Stimulated activated CD8-positive, alpha-beta memory T cell treated with anti-CD3 and anti-CD28 coated beads, Interleukin-2, amount 100 ng/mL, for 48 hours (primary cell): ENCODE measurements around the gene SOX15.
"Not testable (repeated sequence)": the region's sequence is repeated elsewhere in the genome, so short reads cannot be mapped to it uniquely, and the experiment has no call there.

Source experiments
- DNase-seq, 2 donors: peaks; one replicate each; pipeline ENCODE4 v3.0.0-alpha.2; 2020; ENCODE audit warnings: low read depth in 2 of 2

The SOX15 gene

DNA sequence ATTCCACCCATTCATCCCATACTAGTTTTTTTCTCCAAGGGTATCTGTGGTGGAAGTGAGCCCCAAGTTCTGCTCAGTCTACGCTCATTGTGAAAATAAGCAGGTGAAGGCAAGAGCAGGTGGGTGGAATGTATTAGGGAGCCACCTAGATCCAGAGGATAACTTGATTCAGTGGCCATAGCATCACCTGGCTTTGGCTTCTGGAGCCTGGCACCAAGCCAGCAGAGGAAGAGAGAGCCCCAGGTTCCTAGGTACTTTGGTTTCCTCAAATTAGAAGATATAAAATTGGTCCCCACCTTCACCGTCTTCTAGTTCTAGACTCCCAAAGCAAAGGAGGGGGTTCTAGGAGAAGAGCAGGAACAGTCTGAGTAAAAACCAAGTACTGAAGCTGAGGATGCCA is 20.7 kb upstream of the SOX15 start:
- DNase-seq = no peak

DNA sequence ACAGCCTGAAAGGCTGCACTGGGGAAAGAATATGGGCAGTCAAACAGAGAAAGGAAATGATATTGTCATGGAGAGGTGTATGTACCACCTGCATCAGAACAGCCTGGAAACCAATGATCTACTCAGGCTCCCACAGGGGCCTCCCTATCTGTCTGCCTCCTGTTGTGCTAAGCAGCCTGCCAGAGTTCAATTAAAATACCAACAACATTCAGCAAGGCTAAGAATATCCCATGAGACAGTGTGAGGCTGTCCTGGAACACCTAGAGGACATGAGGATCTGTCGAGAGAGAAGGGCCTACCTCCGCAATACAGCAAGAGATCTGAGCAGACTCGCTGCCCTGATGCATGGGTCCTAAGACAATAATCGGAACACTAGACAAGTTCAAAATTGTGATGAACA is 16.4 kb upstream of the SOX15 start:
- DNase-seq = no peak

DNA sequence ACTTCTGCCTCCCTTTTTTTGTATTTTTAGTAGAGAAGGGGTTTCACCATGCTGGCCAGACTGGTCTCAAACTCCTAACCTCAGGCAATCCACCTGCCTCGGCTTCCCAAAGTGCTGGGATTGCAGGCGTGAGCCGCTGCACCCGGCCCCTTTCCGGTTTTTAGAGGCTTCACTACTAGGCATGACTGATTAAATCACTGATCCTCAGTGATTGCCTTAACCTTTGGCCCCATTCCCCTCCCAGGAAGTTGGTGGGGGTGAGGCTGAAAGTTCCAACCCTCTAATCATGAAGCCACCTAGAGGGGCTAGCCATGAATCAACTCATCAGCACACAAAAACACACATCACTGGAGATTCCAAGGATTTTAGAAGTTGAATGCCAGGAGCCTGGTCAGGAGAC is 7.7 kb upstream of the SOX15 start:
- DNase-seq = not testable (repeated sequence)

DNA sequence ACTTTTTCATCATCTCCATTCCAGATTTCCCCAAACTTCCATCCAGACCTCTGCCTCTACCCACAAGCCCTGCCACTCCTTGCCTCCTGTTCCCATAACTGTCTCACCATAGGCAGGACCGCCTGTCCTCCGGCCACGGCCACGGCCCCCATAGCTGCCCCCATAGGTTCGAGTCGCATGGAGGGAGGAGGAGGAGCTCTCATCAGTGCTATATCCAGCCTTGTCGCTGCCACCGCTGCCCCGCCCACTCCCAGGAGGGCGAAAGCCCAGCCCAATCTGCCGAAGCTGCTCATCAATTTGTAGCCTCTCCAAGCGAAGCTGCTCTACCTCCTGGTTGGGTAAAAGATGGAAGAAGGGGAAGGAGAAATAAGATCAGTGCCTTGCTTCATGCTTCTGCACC is 3.4 kb upstream of the SOX15 start:
- DNase-seq = no peak

DNA sequence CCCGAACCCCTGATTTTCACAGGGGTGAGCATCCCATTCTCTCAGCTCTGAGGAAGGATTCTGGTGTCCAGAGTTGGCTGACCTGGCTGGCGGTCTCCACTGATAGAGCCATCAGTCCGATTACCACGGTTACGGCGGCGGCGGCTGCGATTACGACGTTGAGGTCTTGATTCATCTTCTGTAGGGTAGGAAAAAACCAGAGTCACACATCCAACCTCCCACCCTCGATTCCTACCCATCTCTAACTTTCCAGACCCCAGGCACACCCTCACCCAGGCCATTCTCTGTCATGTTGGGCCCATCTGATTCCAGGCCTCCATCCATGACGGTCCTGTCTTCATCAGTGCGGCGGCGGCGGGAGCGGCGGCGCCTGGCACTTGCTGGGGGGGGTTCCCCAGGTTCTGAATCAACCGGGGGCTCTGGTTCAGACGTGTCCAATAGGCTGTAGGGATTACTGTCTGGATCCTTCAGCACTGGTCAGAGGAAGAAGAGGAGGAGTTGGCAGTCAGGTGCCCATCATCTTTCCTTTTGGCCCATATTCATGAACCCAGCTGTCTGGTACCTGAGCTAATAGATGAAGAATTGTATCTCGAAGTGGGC is 2.6 kb upstream of the SOX15 start:
- DNase-seq = no peak

DNA sequence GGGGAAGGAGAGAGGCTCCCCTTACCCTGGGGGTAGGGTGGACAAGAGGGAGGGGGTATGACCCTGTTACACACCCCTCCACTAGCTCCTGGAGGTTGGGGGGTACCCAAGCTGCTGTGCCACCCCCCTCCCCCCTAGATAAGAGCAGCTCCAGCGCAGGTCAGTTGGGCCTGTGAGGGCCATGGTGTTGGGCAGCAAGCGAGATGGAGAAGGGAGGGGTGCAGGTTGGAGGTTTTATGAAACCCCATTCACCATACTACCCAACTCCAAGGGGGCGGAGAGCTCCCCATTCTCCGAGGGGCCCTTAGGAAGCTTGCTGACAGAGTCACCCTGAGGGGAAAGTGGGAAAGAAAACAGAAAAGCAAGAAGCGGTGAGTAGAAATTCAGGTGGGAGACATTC is 1.7 kb upstream of the SOX15 start:
- DNase-seq = no peak

DNA sequence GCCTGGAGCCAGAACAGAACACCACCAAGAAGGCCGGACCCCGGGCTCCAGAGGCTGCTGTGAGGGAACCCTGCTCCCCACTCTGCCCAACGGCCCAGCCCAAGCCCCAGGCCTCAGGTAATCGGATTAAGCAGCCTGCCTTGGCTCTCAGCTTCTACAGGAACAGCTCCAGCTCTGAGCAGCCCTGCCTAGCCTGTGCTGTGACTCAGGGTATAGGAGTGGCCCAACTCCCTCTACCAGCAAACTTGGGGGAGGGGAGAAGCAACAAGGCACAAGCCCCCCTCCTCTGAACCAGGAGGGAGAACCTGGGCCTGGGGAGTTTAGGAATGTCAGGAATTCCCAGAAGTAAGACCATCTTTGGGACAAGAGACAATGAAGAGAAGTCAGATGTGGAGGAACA is 849 bp upstream of the SOX15 start:
- no peak for DNase-seq

DNA sequence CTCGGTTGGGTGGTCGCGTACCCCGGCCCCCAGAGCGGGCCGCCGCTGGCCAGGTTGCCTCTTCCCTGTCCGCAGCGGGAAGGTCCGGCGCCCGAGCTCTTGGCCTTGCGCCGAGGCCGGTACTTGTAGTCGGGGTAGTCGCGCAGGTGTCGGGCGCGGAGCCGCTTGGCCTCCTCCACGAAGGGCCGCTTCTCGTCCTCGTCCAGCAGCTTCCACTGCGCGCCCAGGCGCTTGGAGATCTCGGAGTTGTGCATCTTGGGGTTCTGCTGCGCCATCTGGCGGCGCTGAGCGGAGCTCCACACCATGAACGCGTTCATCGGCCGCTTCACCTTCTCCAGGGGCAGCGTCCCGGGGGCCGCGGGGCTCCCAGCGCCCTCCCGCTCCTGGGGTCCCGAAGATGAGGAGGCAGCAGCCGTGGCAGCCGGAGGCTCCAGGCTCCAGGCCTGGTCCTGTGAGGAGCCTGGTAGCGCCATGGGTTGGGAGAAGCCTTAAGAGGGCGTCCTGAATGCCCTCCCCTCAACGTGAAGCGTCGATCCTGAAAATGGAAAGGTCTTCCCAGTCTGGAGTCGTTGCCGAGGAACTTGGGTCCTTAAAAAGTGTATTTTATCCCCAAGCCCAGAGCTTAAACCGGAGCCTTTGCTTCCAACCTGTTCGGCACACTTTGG is 558 bp downstream of the SOX15 start:
- peak; percentile 47 for DNase-seq

DNA sequence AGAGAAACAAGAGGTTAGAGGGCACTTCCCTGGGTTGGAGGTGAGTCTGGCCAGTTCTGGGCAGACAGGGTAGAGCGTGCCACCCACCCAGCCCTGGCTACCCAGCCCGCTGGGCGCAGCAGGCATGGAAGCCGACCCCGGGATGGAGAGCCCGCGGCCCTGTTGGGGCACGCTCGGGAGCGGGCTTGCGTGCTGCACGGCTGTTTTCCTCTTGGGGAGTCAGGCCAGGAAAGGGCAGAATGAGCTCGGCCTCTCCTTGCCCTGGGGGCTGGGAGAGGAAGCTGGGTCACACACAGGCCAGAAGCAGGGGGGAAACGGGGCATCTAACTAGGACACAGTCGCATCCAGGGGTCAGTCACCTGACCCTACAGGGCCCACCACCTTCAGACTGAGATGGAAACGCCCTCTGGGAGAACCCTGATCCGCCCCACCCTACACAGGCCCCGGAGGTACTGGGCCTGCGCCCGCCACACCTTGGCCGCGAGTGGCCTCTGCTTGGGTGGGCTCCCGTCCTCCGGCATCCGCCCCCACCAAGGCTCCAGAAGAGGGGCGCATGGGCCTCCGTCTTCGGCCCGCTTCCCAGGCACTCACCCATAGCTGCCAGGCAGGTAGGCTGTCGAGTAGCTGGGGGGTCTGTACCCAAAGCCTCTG is 1.2 kb downstream of the SOX15 start:
- no peak for DNase-seq

DNA sequence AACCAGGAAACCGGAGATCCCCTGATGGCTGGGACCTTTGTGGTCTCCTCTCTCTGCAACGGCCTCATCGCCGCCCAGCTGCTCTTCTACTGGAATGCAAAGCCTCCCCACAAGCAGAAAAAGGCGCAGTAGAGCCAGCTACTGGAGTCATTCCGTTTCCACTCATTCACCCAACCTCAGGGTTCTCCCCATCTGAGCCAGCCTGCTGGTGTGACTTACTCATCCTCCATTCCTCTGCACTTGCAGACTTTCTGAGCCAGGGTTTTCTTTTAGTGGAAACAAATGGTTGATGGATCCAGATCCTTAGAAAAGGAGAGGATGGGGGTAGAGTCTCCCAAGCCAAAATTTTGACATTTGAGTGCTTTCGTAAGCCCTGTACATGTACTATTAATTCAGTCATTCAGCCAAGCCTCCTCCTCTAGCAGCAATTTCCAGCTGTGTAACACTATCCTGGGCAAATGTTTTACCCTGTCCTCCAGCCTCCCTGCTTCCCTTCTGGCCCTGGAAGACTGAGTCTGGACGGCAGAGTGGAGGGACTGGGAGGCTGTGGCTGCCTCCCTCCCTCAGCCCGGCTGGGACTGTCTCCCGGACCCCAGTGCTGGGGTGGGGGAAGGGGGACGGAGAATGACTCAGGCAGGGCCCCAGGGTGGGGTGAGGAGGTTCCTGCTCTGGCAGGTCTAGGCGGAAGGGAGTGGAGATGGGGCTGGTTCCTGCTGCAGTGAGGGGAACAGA is 2.3 kb downstream of the SOX15 start:
- no peak for DNase-seq

DNA sequence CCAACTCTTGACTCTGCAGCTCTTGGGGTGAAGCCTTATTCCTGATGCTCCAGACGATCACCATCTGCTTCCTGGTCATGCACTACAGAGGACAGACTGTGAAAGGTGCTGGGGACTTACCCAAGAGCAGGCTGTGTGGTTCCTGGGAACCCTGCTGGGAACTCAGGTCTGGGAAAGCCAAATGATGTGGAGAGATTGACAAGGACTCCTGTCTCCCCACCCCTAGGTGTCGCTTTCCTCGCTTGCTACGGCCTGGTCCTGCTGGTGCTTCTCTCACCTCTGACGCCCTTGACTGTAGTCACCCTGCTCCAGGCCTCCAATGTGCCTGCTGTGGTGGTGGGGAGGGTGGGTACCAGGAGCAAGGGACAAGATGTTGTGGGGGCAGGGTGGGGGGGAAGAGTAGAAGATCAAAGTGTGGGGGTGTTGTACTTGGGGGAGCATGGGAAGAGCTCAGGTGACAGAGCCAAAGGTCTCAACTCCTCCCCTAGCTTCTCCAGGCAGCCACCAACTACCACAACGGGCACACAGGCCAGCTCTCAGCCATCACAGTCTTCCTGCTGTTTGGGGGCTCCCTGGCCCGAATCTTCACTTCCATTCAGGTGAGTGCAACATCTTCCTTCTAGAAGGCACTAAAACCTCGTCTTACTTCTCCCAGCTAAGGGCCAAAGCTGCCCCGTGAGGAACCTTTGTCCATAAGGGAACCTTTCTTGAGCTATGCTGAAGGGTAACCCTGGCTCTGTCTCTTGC is 3.0 kb downstream of the SOX15 start:
- DNase-seq = no peak

DNA sequence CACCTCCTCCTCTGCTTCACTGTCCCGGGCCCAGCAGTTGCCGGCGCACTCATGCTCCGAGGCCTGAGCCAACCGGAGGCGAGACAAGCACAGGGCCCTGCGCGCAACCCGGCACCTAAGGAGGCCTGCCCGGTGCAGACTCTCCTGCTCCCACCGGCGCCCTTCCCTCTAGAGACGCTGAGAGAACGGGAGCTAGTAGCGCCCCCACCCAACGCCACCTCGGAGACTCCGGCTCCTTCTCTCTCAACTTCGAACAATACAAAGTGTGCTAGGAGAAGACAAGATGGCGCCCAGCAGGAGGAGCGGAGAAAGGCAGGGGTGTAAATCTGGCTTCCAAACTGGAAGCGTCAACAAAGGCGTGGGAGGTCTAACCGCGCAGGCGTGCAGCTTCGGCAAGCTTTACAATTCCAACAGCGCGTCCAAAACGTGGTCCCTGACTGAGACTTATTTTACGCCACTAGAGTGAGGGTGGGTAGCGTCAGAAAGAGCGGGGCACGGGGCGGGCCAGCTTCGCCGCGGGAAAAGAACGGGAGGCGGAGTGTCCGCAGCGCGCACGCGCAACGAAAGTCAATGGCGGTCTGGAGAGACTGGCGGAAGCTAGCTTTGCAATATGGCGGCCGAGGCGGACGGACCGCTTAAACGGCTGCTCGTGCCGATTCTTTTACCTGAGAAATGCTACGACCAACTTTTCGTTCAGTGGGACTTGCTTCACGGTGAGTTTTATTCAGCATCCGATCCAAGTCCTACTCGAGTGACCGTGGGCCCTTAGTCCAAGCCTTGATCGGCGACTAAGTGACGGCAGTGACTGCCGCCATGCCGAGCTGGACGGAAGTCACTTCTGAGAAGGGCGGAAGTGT is 6.4 kb downstream of the SOX15 start, which contains the start of gene MPDU1:
Gene MPDU1 (plus strand): TSS at position 600 of the 857 bp plus-strand sequence. CDS start 11 bp downstream, at position 611.
- peak; percentile 92 for DNase-seq

DNA sequence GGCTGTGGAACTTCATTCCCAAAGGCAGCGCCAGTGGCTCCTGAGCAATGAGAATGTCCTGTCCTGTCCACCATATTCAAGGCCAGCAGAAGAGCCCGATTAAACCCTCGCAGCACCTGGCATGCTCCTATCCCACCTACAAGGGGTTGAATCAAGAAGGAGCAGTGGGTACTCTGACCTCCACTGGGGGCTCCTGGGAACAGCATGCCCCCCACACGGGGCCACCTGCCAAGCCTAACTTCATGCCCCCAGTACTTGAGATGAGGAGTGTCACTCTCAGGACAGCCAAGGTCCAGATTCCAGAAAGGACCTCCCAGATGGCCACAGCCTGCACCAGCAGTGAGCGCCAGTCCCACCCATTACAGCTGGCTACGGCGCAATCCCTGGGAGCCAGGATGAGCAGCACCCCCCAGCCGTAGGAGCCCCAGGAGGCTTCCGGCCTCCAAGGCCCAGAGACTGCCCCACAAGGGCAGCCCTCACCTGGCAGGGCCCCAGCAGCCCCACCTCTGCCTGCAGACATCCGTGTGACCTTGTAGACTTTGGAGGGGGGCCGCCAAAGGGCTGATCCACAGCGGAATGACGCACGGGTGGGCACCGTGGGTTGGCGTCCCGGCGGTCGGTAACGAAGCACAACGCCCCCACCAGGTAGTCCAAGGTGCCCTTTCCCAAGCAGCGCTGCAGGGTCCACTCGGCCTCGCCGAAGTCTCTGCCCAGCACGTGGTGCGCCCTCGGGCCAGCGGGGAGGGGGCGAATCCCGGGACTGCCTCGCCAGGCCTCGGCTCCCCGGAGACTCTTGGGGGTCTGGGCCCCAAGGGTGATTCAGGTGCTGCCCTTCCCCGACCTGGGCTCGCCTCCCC is 7.3 kb downstream of the SOX15 start:
- DNase-seq = no peak

DNA sequence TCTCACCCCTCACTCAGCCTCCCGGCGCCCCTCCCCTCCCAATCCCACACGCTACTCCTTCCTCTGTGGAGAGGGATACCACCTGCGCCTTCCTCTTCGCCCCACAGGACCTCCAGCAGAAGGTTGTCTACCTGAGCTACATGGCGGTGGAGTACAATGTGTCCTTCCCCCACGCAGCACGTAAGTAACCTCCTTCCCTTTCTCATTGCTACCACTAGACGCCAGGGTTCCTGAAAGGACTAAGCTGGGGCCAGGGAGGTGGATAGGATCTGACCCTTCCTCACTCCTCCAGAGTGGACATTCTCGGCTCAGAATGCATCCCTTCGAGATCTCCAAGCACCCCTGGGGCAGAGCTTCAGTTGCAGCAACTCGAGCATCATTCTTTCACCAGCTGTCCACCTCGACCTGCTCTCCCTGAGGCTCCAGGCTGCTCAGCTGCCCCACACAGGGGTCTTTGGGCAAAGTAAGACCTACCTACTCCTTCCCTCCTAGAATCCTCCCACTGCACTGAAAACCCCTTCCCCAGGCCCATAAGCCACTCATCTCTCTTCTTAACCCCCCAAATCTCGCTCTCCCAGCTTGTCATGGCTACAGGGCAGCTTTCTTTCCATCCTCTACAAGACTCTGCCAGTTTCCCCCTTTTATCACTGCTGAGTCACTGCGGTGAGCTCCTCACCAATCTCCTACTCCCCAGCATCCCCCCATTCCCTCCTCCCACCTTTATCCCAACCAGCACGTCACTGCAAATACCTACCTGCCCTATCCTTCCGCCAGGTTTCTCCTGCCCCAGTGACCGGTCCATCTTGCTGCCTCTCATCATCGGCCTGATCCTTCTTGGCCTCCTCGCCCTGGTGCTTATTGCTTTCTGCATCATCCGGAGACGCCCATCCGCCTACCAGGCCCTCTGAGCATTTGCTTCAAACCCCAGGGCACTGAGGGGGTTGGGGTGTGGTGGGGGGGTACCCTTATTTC is 9.0 kb downstream of the SOX15 start:
- no peak for DNase-seq

DNA sequence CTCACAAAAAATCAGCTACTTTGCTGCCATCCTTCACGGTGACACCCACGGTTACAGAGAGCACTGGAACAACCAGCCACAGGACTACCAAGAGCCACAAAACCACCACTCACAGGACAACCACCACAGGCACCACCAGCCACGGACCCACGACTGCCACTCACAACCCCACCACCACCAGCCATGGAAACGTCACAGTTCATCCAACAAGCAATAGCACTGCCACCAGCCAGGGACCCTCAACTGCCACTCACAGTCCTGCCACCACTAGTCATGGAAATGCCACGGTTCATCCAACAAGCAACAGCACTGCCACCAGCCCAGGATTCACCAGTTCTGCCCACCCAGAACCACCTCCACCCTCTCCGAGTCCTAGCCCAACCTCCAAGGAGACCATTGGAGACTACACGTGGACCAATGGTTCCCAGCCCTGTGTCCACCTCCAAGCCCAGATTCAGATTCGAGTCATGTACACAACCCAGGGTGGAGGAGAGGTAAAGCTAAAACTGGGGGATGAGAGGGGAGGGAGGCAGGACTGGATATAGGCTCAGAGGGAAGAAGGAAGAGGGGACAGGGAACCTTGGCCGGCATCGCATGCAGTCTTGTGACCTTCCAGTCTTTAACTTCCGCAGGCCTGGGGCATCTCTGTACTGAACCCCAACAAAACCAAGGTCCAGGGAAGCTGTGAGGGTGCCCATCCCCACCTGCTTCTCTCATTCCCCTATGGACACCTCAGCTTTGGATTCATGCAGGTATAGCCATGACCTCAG is 9.9 kb downstream of the SOX15 start:
- DNase-seq = peak in 1 of 2 donors; percentile 37

DNA sequence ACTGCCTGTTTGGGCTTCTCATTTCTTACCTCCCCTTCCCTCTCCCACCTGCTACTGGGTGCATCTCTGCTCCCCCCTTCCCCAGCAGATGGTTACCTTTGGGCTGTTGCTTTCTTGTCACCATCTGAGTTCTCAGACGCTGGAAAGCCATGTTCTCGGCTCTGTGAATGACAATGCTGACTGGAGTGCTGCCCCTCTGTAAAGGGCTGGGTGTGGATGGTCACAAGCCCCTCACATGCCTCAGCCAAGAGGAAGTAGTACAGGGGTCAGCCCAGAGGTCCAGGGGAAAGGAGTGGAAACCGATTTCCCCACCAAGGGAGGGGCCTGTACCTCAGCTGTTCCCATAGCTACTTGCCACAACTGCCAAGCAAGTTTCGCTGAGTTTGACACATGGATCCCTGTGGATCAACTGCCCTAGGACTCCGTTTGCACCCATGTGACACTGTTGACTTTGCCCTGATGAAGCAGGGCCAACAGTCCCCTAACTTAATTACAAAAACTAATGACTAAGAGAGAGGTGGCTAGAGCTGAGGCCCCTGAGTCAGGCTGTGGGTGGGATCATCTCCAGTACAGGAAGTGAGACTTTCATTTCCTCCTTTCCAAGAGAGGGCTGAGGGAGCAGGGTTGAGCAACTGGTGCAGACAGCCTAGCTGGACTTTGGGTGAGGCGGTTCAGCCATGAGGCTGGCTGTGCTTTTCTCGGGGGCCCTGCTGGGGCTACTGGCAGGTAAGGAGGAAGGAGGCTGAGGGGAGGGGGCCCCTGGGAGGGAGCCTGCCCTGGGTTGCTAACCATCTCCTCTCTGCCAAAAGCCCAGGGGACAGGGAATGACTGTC is 10.7 kb downstream of the SOX15 start, which contains the start of gene CD68:
Gene CD68 (plus strand): TSS at position 638 of the 833 bp plus-strand sequence. CDS start 40 bp downstream, at position 678.
- DNase-seq = peak; percentile 54 to 64
